ENCODE results near the gene DAPK2.

DNA sequence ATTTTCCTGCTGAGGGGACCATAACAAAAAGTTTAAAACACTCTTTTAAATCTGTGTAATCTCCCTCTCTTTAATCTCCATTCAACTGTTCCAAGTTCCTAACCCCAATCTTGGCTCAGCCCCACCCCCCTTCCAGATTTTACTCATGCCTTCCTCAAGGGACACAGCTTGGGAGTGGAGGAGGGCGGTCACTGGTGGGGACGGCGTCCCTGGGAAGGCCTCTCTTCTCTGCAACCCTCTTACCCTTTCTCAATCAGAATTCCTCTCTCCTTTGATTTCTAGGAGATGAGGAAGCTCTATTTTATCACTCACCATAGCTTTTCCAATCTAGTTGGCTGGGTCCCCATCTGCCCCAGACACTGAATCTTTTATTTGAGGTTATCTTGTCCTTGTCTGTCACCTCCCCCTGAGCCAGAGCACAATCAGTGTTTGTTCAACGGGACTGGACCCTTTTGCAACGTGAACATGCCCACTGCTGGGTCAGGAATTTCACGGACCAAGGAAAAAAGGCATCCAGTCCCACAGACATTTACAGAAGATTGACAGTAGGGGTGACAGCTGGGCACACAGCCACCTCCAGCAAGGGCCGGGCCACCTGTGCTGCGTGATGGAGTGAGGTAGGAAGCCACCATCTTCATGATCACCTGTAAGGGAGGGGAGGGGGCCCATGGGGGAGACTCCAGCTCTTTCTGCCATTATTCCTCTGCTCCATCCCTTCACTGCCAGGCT is 128.5 kb downstream of the DAPK2 start:
- TF ChIP-seq, protein P1, sequence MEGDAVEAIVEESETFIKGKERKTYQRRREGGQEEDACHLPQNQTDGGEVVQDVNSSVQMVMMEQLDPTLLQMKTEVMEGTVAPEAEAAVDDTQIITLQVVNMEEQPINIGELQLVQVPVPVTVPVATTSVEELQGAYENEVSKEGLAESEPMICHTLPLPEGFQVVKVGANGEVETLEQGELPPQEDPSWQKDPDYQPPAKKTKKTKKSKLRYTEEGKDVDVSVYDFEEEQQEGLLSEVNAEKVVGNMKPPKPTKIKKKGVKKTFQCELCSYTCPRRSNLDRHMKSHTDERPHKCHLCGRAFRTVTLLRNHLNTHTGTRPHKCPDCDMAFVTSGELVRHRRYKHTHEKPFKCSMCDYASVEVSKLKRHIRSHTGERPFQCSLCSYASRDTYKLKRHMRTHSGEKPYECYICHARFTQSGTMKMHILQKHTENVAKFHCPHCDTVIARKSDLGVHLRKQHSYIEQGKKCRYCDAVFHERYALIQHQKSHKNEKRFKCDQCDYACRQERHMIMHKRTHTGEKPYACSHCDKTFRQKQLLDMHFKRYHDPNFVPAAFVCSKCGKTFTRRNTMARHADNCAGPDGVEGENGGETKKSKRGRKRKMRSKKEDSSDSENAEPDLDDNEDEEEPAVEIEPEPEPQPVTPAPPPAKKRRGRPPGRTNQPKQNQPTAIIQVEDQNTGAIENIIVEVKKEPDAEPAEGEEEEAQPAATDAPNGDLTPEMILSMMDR (IDR thresholded peaks at IDR 0.05; ENCODE audit: insufficient read depth, low read depth, low read length) = no peak
- TF ChIP-seq EZH2 (IDR thresholded peaks at IDR 0.05; ENCODE audit: insufficient read depth, low read length) = no peak
